ENCODE data around the gene DPY19L3. TPM values are rescaled to one million over a fixed set of nuclear protein-coding genes. Genes with fewer than 3 reads are reported as not detected.

DPY19L3 gene
- polyA plus RNA-seq, 1 donor from 2014 or later, result 26.7 TPM

DNA sequence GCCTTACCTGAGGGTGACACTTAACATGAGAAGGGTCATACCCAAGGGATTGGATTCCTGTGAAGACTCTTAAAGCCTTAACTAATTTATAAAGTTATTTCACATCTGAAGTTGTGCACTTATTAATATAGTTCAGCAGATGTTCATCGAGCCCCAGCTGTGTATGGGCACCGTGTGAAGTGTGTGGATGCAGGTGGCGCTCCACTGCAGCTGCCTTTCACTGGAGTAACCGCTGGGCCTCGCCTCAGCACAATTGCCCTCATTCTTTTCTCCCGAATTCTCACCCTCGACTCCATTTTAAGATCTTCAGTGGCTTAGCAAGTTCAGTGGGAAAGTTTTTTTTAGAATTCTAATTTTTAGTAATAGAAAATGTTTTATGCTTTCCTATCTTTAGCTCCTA lies 66.2 kb downstream of the DPY19L3 start:
- H3K4me3 ChIP-seq (ENCODE audit: low read length), result no peak overlapping the region
- H2AFZ ChIP-seq (ENCODE audit: low read depth, low read length), result no peak overlapping the region
- H4K20me1 ChIP-seq (ENCODE audit: insufficient read depth), result no peaks in the 10 kb centered on the region
- peaks cover 5% of the 10 kb centered on the region for H3K36me3 ChIP-seq (ENCODE audit: insufficient read depth, low read length)
- no peaks in the 10 kb centered on the region for H3F3A ChIP-seq (ENCODE audit: insufficient read depth, low read length, poor library complexity, severe bottlenecking)
- H3K27me3 ChIP-seq (ENCODE audit: insufficient read depth, low read depth, low read length), result no peaks in the 10 kb centered on the region
- no peaks in the 10 kb centered on the region for H3K79me2 ChIP-seq (replicated peaks; ENCODE audit: insufficient read depth, low read length)
- H3K9ac ChIP-seq (ENCODE audit: low read length), result no peak overlapping the region
- H3K9me3 ChIP-seq (ENCODE audit: low read length), result no peaks in the 10 kb centered on the region
- no peak overlapping the region for H3K27ac ChIP-seq (ENCODE audit: low read length)
- TF ChIP-seq RAD21 (conservative IDR thresholded peaks at IDR 0.05), result no peak
- no peak for TF ChIP-seq POLR2AphosphoS5 (IDR thresholded peaks at IDR 0.05)
- no peak for TF ChIP-seq EZH2 (IDR thresholded peaks at IDR 0.05; ENCODE audit: borderline replicate concordance, insufficient read depth, low read length, poor library complexity, severe bottlenecking)
- TF ChIP-seq, protein P1, sequence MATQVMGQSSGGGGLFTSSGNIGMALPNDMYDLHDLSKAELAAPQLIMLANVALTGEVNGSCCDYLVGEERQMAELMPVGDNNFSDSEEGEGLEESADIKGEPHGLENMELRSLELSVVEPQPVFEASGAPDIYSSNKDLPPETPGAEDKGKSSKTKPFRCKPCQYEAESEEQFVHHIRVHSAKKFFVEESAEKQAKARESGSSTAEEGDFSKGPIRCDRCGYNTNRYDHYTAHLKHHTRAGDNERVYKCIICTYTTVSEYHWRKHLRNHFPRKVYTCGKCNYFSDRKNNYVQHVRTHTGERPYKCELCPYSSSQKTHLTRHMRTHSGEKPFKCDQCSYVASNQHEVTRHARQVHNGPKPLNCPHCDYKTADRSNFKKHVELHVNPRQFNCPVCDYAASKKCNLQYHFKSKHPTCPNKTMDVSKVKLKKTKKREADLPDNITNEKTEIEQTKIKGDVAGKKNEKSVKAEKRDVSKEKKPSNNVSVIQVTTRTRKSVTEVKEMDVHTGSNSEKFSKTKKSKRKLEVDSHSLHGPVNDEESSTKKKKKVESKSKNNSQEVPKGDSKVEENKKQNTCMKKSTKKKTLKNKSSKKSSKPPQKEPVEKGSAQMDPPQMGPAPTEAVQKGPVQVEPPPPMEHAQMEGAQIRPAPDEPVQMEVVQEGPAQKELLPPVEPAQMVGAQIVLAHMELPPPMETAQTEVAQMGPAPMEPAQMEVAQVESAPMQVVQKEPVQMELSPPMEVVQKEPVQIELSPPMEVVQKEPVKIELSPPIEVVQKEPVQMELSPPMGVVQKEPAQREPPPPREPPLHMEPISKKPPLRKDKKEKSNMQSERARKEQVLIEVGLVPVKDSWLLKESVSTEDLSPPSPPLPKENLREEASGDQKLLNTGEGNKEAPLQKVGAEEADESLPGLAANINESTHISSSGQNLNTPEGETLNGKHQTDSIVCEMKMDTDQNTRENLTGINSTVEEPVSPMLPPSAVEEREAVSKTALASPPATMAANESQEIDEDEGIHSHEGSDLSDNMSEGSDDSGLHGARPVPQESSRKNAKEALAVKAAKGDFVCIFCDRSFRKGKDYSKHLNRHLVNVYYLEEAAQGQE (IDR thresholded peaks at IDR 0.05; ENCODE audit: borderline replicate concordance), result no peak
- H3K4me2 ChIP-seq (ENCODE audit: low read length), result no peak overlapping the region
- no peaks in the 10 kb centered on the region for H3K9me2 ChIP-seq (ENCODE audit: insufficient read depth, low read length)

DNA sequence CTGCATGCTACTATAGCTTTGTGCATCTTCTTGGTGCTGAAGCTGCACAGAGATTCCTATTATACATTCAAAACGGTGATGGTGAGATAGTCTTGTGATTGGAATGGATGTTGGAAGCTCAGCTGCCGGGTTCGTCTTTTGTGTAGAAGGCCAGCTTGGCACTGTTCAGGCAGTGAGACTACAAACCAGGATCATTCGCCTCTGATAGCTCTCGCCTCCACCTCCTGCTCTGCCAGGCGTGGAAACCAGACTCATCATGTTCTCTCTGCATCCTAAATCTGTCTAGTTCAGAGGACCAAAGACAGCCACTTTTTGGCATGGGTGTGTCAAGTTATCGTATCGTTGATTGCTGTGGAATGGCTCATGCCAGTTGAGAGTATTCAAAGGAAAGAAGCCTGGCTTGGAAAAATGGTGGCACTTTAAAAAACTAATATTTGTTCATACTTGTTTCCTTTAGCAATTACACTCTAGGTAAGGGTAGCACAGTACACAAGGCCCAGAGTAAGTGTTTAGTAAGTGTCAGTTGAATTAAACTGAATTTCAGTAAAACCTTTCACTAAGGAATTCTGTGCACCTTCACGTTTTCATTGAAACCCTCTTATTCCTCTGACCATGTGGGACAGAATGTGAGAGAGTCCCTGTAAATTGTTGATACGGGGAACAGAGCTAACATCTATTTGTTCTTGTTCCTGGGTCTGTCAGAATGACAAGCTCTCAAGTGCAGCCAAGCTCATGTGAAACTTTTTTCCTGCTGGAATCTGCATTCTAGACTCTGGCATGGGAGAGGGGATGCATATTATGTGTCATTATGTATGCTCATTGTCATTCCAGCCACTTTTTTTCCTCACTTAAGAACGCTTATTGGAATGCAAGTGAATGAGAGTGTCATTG lies 69.8 kb downstream of the DPY19L3 start:
- Histone ChIP-seq H3K9me2 (ENCODE audit: insufficient read depth, low read length) (no peaks in the 10 kb centered on the region), H3K27ac (ENCODE audit: low read length) (no peak overlapping the region), H3K27me3 (ENCODE audit: insufficient read depth, low read depth, low read length) (no peaks in the 10 kb centered on the region), H2AFZ (ENCODE audit: low read depth, low read length) (no peak overlapping the region), H3F3A (ENCODE audit: insufficient read depth, low read length, poor library complexity, severe bottlenecking) (no peaks in the 10 kb centered on the region), H3K9ac (ENCODE audit: low read length) (no peak overlapping the region), H3K9me3 (ENCODE audit: low read length) (no peaks in the 10 kb centered on the region), H3K36me3 (ENCODE audit: insufficient read depth, low read length) (peaks cover 3% of the 10 kb centered on the region), H4K20me1 (ENCODE audit: insufficient read depth) (no peaks in the 10 kb centered on the region), H3K79me2 (replicated peaks; ENCODE audit: insufficient read depth, low read length) (no peaks in the 10 kb centered on the region), H3K4me2 (ENCODE audit: low read length) (no peak overlapping the region), H3K4me3 (ENCODE audit: low read length) (no peak overlapping the region)
- TF ChIP-seq MXI1 (conservative IDR thresholded peaks at IDR 0.05; ENCODE audit: poor library complexity, severe bottlenecking) (no peak), EP300 (conservative IDR thresholded peaks at IDR 0.05; ENCODE audit: poor library complexity, severe bottlenecking) (no peak), SMC3 (conservative IDR thresholded peaks at IDR 0.05; ENCODE audit: poor library complexity) (no peak), POLR2AphosphoS5 (IDR thresholded peaks at IDR 0.05) (no peak), TAF1 (IDR thresholded peaks at IDR 0.05; ENCODE audit: low read depth) (no peak), RAD21 (conservative IDR thresholded peaks at IDR 0.05) (no peak), EZH2 (IDR thresholded peaks at IDR 0.05; ENCODE audit: borderline replicate concordance, insufficient read depth, low read length, poor library complexity, severe bottlenecking) (no peak)
- TF ChIP-seq, protein P1 (IDR thresholded peaks at IDR 0.05; ENCODE audit: borderline replicate concordance), result no peak
- TF ChIP-seq, protein P2, sequence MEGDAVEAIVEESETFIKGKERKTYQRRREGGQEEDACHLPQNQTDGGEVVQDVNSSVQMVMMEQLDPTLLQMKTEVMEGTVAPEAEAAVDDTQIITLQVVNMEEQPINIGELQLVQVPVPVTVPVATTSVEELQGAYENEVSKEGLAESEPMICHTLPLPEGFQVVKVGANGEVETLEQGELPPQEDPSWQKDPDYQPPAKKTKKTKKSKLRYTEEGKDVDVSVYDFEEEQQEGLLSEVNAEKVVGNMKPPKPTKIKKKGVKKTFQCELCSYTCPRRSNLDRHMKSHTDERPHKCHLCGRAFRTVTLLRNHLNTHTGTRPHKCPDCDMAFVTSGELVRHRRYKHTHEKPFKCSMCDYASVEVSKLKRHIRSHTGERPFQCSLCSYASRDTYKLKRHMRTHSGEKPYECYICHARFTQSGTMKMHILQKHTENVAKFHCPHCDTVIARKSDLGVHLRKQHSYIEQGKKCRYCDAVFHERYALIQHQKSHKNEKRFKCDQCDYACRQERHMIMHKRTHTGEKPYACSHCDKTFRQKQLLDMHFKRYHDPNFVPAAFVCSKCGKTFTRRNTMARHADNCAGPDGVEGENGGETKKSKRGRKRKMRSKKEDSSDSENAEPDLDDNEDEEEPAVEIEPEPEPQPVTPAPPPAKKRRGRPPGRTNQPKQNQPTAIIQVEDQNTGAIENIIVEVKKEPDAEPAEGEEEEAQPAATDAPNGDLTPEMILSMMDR (IDR thresholded peaks at IDR 0.05; ENCODE audit: poor library complexity, severe bottlenecking), result no peak

All from neural cell (in vitro differentiated cells).